Transverse colon (tissue), 3 donors: ENCODE measurements around the gene SKAP2.

Experiments
- POLR2A ChIP-seq: fragments of 450-650 bp; IDR thresholded peaks from one replicate; pipeline ENCODE4 v1.6.1; 2016; ENCODE audit warnings: antibody characterized with exemption, mild to moderate bottlenecking, moderate library complexity
- TF ChIP-seq, protein P1 (sequence below), 5 experiments: fragments of 200-600 bp in 3 of 5; fragments of 450-650 bp in 2 of 5; sonication (generic) in 3 of 5; IDR thresholded peaks; 1 replicate in 2 of 5; 2 replicates in 3 of 5; pipeline ENCODE4 v1.5.1; 2016 to 2017; ENCODE audit warnings: antibody characterized with exemption in 5 of 5, inconsistent platforms in 3 of 5, mild to moderate bottlenecking in 2 of 5, moderate library complexity in 1 of 5

DNA sequence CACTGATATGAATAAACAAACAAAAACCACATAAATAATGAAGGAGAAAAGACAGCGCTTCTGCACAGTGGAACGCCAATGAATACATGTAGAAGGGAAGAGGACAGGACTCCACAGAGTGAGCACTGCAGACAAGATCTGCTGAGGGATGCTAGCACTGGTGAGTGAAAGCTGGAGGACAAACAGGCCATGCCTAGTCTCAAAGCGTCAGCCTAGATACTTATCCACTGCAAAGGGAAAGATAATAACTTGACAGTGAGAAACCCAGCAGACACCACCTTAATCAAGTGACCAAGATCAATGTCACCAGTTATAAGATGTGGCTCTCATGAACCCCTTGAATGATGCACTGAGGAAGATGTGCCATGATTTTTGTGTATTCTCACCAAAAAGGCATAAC is 227.6 kb downstream of the SKAP2 start:
- TF ChIP-seq, protein P1, sequence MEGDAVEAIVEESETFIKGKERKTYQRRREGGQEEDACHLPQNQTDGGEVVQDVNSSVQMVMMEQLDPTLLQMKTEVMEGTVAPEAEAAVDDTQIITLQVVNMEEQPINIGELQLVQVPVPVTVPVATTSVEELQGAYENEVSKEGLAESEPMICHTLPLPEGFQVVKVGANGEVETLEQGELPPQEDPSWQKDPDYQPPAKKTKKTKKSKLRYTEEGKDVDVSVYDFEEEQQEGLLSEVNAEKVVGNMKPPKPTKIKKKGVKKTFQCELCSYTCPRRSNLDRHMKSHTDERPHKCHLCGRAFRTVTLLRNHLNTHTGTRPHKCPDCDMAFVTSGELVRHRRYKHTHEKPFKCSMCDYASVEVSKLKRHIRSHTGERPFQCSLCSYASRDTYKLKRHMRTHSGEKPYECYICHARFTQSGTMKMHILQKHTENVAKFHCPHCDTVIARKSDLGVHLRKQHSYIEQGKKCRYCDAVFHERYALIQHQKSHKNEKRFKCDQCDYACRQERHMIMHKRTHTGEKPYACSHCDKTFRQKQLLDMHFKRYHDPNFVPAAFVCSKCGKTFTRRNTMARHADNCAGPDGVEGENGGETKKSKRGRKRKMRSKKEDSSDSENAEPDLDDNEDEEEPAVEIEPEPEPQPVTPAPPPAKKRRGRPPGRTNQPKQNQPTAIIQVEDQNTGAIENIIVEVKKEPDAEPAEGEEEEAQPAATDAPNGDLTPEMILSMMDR (IDR thresholded peaks at IDR 0.05) = no peak
- TF ChIP-seq POLR2A = no peak
